OCI-LY7 (cell line): ENCODE results near the gene ZBED1. TPM values are rescaled to one million over a fixed set of nuclear protein-coding genes. Genes with fewer than 3 reads are reported as not detected.

Experiments used
- BruUV-seq: library from RNA; stranded (reverse); fragments of 400-500 nt; replicated peaks from 2 replicates; lab custom pipeline; 2021; lab: Mats Ljungman, UMichigan
- CTCF ChIA-PET: fragments of 300-600 bp; sonication (Branson Sonifier 250); formaldehyde crosslinking; loops from one replicate; lab custom pipeline; 2022; ENCODE audit warnings: antibody characterized with exemption; ENCODE audit not compliant: unreplicated experiment; lab: Charles Lee
- POLR2A ChIA-PET: fragments of 300-600 bp; sonication (Branson Sonifier 250); formaldehyde crosslinking; loops from one replicate; lab custom pipeline; 2022; ENCODE audit warnings: antibody characterized with exemption; lab: Charles Lee
- DNase-seq: peaks from one replicate; pipeline ENCODE4 v3.0.0-alpha.2; 2015; ENCODE audit warnings: low spot score
- H2AFZ ChIP-seq: fragments of 200-600 bp; sonication (generic), shearing (Covaris generic); 2 replicates; pipeline ENCODE4 v1.6.1; 2014; ENCODE audit warnings: mild to moderate bottlenecking, antibody characterized with exemption, low read length, moderate library complexity
- H3K27ac ChIP-seq: fragments of 200-600 bp; sonication (generic); 2 replicates; pipeline ENCODE4 v1.5.1; 2014; ENCODE audit warnings: mixed run types, low read depth, mild to moderate bottlenecking, moderate library complexity, low read length, inconsistent platforms; ENCODE audit not compliant: poor library complexity, severe bottlenecking
- H3K36me3 ChIP-seq: fragments of 200-600 bp; sonication (generic); 2 replicates; pipeline ENCODE4 v1.6.1; 2014; ENCODE audit warnings: mild to moderate bottlenecking, antibody characterized with exemption, low read length, moderate library complexity, mixed read lengths; ENCODE audit not compliant: insufficient read depth
- H3K4me1 ChIP-seq: fragments of 200-600 bp; sonication (generic); 2 replicates; pipeline ENCODE4 v1.5.1; 2014; ENCODE audit warnings: mild to moderate bottlenecking, low read length; ENCODE audit not compliant: insufficient read depth, poor library complexity, severe bottlenecking
- H3K4me2 ChIP-seq: fragments of 200-600 bp; sonication (generic); 2 replicates; pipeline ENCODE4 v1.6.1; 2014; ENCODE audit warnings: mild to moderate bottlenecking, low read length
- H3K4me3 ChIP-seq: fragments of 200-600 bp; sonication (generic); 2 replicates; pipeline ENCODE4 v1.5.1; 2014; ENCODE audit warnings: mild to moderate bottlenecking, low read depth, low read length; ENCODE audit not compliant: poor library complexity, severe bottlenecking
- H3K79me2 ChIP-seq: fragments of 200-600 bp; sonication (generic); 2 replicates; pipeline ENCODE4 v1.6.1; 2016; ENCODE audit warnings: low read depth, mild to moderate bottlenecking, low read length, moderate library complexity, mixed read lengths; ENCODE audit not compliant: insufficient read depth
- H3K9me2 ChIP-seq: fragments of 200-600 bp; sonication (generic); 2 replicates; pipeline ENCODE4 v1.6.1; 2016; ENCODE audit warnings: mild to moderate bottlenecking, low read length, mixed read lengths; ENCODE audit not compliant: insufficient read depth
- H3K9me3 ChIP-seq: fragments of 200-600 bp; sonication (generic); 2 replicates; pipeline ENCODE4 v1.6.1; 2014; ENCODE audit warnings: mild to moderate bottlenecking, mixed run types, low read length, mixed read lengths
- H4K20me1 ChIP-seq: fragments of 200-600 bp; sonication (generic); 2 replicates; pipeline ENCODE4 v1.6.1; 2014; ENCODE audit warnings: mild to moderate bottlenecking, antibody characterized with exemption, low read length, moderate library complexity, mixed read lengths; ENCODE audit not compliant: insufficient read depth
- EZH2phosphoT487 ChIP-seq: fragments of 200-600 bp; sonication (generic); IDR thresholded peaks from 2 replicates; pipeline ENCODE4 v1.6.1; 2018; ENCODE audit warnings: low read depth, borderline replicate concordance, mild to moderate bottlenecking, mixed run types, antibody characterized with exemption, low read length, moderate library complexity, mixed read lengths
- intact Hi-C: fragments of 100-400 bp; cut with micrococcal nuclease; formaldehyde crosslinking; loops from one replicate; pipeline ENCODE4 v1.10.0; 2022; ENCODE audit not compliant: unreplicated experiment
- total RNA-seq, 2 experiments: library from RNA; depleted of rRNA in 1 of 2; stranded (reverse); fragments of >200 nt in 1 of 2; shearing (Covaris generic) in 1 of 2; gene quantifications; 2 replicates each; pipeline ENCODE4 v1.2.3, GENCODE V29; 2014 to 2022
- TF ChIP-seq, protein P1 (sequence below): fragments of 200-600 bp; sonication (generic); conservative IDR thresholded peaks from 2 replicates; pipeline ENCODE4 v1.5.1; 2014; ENCODE audit warnings: mild to moderate bottlenecking, antibody characterized with exemption, low read length, moderate library complexity, mixed read lengths

ZBED1 gene
- total RNA-seq, 2 experiments from 2014 or later = 57.6 to 58.7 TPM

DNA sequence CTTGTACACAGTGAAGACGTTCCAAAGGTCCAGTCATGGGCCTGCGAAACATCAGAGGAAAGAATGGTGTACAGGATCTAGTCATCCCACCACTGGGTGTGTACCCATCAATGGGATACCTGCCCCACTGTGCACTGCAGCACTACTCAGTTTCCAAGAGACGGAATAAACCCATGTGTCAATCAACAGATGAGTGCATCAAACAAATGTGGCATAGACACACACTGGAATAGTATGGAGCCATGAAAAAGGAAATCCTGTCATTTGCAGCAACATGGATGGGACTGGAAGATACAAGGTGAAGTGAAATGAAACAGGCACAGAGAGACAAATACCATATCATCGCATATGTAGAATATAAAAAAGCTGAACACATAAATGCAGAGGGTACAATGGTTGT, 48.0 kb downstream of the ZBED1 start:
- H3K4me1 ChIP-seq = peaks cover 12% of the 10 kb centered on the region
- H3K9me2 ChIP-seq = no peaks in the 10 kb centered on the region
- POLR2A ChIA-PET = no interaction called here
- intact Hi-C loops = no loop called here
- no peak overlapping the region for H2AFZ ChIP-seq
- no peaks in the 10 kb centered on the region for H3K9me3 ChIP-seq
- H3K27ac ChIP-seq = no peak overlapping the region
- no peak for DNase-seq
- no peak overlapping the region for H3K4me2 ChIP-seq
- no peak for TF ChIP-seq EZH2phosphoT487
- TF ChIP-seq, protein P1, sequence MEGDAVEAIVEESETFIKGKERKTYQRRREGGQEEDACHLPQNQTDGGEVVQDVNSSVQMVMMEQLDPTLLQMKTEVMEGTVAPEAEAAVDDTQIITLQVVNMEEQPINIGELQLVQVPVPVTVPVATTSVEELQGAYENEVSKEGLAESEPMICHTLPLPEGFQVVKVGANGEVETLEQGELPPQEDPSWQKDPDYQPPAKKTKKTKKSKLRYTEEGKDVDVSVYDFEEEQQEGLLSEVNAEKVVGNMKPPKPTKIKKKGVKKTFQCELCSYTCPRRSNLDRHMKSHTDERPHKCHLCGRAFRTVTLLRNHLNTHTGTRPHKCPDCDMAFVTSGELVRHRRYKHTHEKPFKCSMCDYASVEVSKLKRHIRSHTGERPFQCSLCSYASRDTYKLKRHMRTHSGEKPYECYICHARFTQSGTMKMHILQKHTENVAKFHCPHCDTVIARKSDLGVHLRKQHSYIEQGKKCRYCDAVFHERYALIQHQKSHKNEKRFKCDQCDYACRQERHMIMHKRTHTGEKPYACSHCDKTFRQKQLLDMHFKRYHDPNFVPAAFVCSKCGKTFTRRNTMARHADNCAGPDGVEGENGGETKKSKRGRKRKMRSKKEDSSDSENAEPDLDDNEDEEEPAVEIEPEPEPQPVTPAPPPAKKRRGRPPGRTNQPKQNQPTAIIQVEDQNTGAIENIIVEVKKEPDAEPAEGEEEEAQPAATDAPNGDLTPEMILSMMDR = no peak
- no peak overlapping the region for H3K4me3 ChIP-seq
- CTCF ChIA-PET = no interaction called here
- H4K20me1 ChIP-seq = no peaks in the 10 kb centered on the region
- peaks cover under 1% of the 10 kb centered on the region; the same call in 1 of the 2 replicates for H3K36me3 ChIP-seq
- no TSS peak for BruUV-seq
- no peaks in the 10 kb centered on the region for H3K79me2 ChIP-seq

DNA sequence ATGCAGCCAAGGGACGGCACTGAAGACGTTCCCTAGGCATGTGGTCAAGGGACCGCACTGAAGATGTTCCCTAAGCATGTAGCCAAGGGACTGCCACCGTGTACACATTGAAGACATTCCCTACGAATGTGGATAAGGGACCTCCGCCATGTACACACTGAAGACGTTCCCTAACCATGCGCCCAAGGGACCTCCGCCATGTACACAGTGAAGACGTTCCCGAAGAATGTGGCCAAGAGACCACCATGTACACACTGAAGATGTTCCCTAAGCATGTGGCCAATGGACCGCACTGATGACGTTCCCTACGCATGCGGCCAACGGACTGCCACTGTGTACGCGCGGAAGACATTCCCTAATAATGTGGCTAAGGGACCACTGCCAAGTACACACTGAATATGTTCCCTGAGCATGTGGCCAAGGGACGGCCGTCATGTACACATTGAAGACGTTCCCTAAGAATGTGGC, 48.4 kb downstream of the ZBED1 start:
- ChIA-PET POLR2A (no interaction called here), CTCF (no interaction called here)
- no peak for DNase-seq
- Histone ChIP-seq H2AFZ (no peak overlapping the region), H3K27ac (no peak overlapping the region), H3K9me2 (no peaks in the 10 kb centered on the region), H4K20me1 (no peaks in the 10 kb centered on the region), H3K4me2 (no peak overlapping the region), H3K9me3 (peaks cover 4% of the 10 kb centered on the region; the same call in 1 of the 2 replicates), H3K4me3 (no peak overlapping the region), H3K4me1 (peaks cover 12% of the 10 kb centered on the region), H3K79me2 (no peaks in the 10 kb centered on the region), H3K36me3 (peaks cover 4% of the 10 kb centered on the region; the same call in 1 of the 2 replicates)
- TF ChIP-seq, protein P1 = no peak
- no peak for TF ChIP-seq EZH2phosphoT487
- intact Hi-C loops = no loop called here
- BruUV-seq = no TSS peak

DNA sequence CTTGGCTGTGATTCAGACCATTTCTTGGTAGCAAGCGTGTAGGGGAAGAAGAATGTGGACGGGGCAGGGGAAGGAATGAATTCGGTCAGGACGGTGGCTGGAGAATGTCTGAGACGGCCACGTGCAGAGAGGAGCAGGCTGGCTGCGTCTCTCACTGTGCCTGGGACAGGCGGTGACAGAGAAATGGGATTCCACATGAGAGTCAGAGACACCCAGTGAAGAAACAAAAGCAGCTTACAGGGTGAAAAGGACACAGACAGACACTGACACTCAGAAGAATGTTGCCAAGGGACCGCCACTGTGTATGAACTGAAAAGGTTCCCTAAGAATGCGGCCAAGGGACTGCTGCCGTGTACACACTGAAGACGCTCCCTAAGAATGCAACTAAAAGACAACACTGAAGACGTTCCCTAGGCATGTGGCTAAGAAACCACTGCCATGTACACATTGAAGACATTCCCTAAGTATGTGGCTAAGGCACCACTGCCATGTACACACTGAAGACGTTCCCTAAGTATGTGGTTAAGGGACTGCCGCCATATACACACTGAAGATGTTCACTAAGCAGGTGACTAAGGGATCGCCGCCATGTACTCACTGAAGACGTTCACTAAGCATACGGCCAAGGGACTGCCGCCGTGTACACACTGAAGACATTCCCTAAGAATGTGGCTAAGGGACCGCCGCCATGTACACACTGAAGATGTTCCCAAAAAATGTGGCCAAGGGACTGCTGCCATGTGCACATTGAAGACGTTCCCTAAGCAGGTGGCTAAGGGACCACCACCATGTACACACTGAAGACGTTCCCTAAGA, 49.1 kb downstream of the ZBED1 start:
- CTCF ChIA-PET = no interaction called here

More for the DNA sequence above, 49.1 kb downstream of the ZBED1 start:
- POLR2A ChIA-PET = no interaction called here
- TF ChIP-seq, protein P1 = no peak
- TF ChIP-seq EZH2phosphoT487 = no peak
- Histone ChIP-seq H3K4me2 (no peak overlapping the region), H2AFZ (no peak overlapping the region), H3K4me3 (no peak overlapping the region), H3K27ac (no peak overlapping the region), H3K9me2 (no peaks in the 10 kb centered on the region), H3K36me3 (peaks cover 8% of the 10 kb centered on the region; the same call in 1 of the 2 replicates), H3K79me2 (no peaks in the 10 kb centered on the region), H3K9me3 (peaks cover 4% of the 10 kb centered on the region; the same call in 1 of the 2 replicates), H4K20me1 (no peaks in the 10 kb centered on the region), H3K4me1 (peaks cover 12% of the 10 kb centered on the region)
- no TSS peak for BruUV-seq
- intact Hi-C loops = no loop called here
- DNase-seq = no peak
